MM.1S (cell line): ENCODE data around the gene PKIG.

Source experiments
- CTCF ChIP-seq: fragments of 300-600 bp; sonication (generic); IDR thresholded peaks from 2 replicates; pipeline ENCODE4 v1.5.1; 2016; ENCODE audit warnings: antibody characterized with exemption, low read length, mixed read lengths
- EZH2 ChIP-seq: fragments of 300-600 bp; sonication (generic); optimal IDR thresholded peaks from 2 replicates; pipeline ENCODE3; 2017; ENCODE audit warnings: low read depth, mild to moderate bottlenecking, antibody characterized with exemption, low read length, mixed read lengths

GRCh38 chr20:44561876-44562275, 20.5 kb upstream of the PKIG start:
- TF ChIP-seq EZH2 (no peak), CTCF (no peak)
